Endothelial cell (in vitro differentiated cells): ENCODE data around the gene NGB. TPM values are rescaled to one million over a fixed set of nuclear protein-coding genes. Genes with fewer than 3 reads are reported as not detected.

Experiments used
- DNase-seq: peaks from one replicate; pipeline ENCODE4 v3.0.0; 2021; ENCODE audit warnings: low spot score
- H3K27ac Mint-ChIP-seq: one replicate; pipeline ENCODE4 v1.8.0; 2021; ENCODE audit warnings: mixed read lengths, inconsistent platforms; ENCODE audit not compliant: unreplicated experiment
- H3K27me3 Mint-ChIP-seq: one replicate; pipeline ENCODE4 v1.8.0; 2021; ENCODE audit warnings: mild to moderate bottlenecking, moderate library complexity, mixed read lengths, inconsistent platforms; ENCODE audit not compliant: unreplicated experiment
- H3K36me3 Mint-ChIP-seq: one replicate; pipeline ENCODE4 v1.8.0; 2021; ENCODE audit warnings: mild to moderate bottlenecking, low read depth, mixed read lengths, inconsistent platforms; ENCODE audit not compliant: unreplicated experiment
- H3K4me1 Mint-ChIP-seq: one replicate; pipeline ENCODE4 v1.8.0; 2021; ENCODE audit warnings: mild to moderate bottlenecking, mixed read lengths, inconsistent platforms; ENCODE audit not compliant: unreplicated experiment
- H3K4me3 Mint-ChIP-seq: one replicate; pipeline ENCODE4 v1.8.0; 2021; ENCODE audit warnings: mild to moderate bottlenecking, mixed read lengths, inconsistent platforms; ENCODE audit not compliant: unreplicated experiment
- H3K9me3 Mint-ChIP-seq: one replicate; pipeline ENCODE4 v1.8.0; 2021; ENCODE audit warnings: mixed read lengths, inconsistent platforms; ENCODE audit not compliant: unreplicated experiment
- total RNA-seq: library from RNA; stranded (reverse); fragmentation: NEBNext Ultra II Directional; extraction: Animal tissue kit (Norgen Biotek cat#: 25700); gene quantifications from one replicate; pipeline ENCODE4 v1.2.1, GENCODE V29; 2021; ENCODE audit not compliant: unreplicated experiment
- TF ChIP-seq, protein P1 (sequence below): fragments of 200-600 bp; sonication (generic); IDR thresholded peaks from one replicate; pipeline ENCODE4 v1.5.0; 2021; ENCODE audit warnings: antibody characterized with exemption; ENCODE audit not compliant: unreplicated experiment

The NGB gene
- total RNA-seq, 1 donor from 2014 or later, result not detected

- Mint-ChIP-seq H3K4me1 (no peaks in the 10 kb centered on the region), H3K36me3 (no peaks in the 10 kb centered on the region), H3K4me3 (no peak overlapping the region), H3K9me3 (no peaks in the 10 kb centered on the region), H3K27ac (no peak overlapping the region), H3K27me3 (peaks cover 6% of the 10 kb centered on the region)
- DNase-seq, result no peak
- TF ChIP-seq, protein P1, sequence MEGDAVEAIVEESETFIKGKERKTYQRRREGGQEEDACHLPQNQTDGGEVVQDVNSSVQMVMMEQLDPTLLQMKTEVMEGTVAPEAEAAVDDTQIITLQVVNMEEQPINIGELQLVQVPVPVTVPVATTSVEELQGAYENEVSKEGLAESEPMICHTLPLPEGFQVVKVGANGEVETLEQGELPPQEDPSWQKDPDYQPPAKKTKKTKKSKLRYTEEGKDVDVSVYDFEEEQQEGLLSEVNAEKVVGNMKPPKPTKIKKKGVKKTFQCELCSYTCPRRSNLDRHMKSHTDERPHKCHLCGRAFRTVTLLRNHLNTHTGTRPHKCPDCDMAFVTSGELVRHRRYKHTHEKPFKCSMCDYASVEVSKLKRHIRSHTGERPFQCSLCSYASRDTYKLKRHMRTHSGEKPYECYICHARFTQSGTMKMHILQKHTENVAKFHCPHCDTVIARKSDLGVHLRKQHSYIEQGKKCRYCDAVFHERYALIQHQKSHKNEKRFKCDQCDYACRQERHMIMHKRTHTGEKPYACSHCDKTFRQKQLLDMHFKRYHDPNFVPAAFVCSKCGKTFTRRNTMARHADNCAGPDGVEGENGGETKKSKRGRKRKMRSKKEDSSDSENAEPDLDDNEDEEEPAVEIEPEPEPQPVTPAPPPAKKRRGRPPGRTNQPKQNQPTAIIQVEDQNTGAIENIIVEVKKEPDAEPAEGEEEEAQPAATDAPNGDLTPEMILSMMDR, result no peak
Measured at GRCh38 chr14:77240336-77240915, 30.6 kb downstream of the NGB start.

GRCh38 chr14:77239412-77239811 is 31.6 kb downstream of the NGB start:
- no peak overlapping the region for H3K27ac Mint-ChIP-seq
- H3K36me3 Mint-ChIP-seq, result no peaks in the 10 kb centered on the region
- H3K4me3 Mint-ChIP-seq, result no peak overlapping the region
- no peaks in the 10 kb centered on the region for H3K4me1 Mint-ChIP-seq
- TF ChIP-seq, protein P1, result no peak
- no peaks in the 10 kb centered on the region for H3K9me3 Mint-ChIP-seq
- DNase-seq, result no peak
- H3K27me3 Mint-ChIP-seq, result peaks cover 6% of the 10 kb centered on the region

GRCh38 chr14:77238996-77239395 is 32.0 kb downstream of the NGB start:
- no peaks in the 10 kb centered on the region for H3K4me1 Mint-ChIP-seq
- no peak overlapping the region for H3K27ac Mint-ChIP-seq
- no peaks in the 10 kb centered on the region for H3K36me3 Mint-ChIP-seq
- DNase-seq, result no peak
- TF ChIP-seq, protein P1, result no peak
- no peaks in the 10 kb centered on the region for H3K9me3 Mint-ChIP-seq
- H3K27me3 Mint-ChIP-seq, result peaks cover 6% of the 10 kb centered on the region
- no peak overlapping the region for H3K4me3 Mint-ChIP-seq

- TF ChIP-seq, protein P1, result no peak
- Mint-ChIP-seq H3K27ac (no peak overlapping the region), H3K27me3 (peaks cover 6% of the 10 kb centered on the region), H3K4me3 (no peak overlapping the region), H3K36me3 (no peaks in the 10 kb centered on the region), H3K9me3 (no peaks in the 10 kb centered on the region), H3K4me1 (no peaks in the 10 kb centered on the region)
- no peak for DNase-seq
Measured at GRCh38 chr14:77238356-77238755, 32.6 kb downstream of the NGB start.

DNA sequence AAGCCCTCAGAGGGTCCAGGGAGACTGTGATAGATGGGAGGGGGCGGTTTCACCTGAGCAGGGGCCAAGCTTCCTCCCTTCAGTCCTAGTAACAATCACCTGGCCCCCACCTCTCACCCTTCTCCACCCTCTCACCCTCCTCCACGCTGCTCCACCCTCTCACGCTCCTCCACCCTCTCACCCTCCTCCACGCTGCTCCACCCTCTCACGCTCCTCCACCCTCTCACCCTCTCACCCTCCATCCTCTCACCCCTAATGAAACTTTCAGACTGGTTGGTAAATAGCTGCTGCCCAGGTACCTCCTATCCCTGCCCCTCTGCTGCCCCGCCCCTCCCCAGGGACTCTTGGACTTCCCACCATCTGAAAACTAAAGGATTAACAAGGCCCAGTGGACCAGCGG is 34.2 kb downstream of the NGB start:
- H3K4me1 Mint-ChIP-seq, result no peaks in the 10 kb centered on the region
- no peak overlapping the region for H3K27ac Mint-ChIP-seq
- peaks cover 4% of the 10 kb centered on the region for H3K27me3 Mint-ChIP-seq
- no peaks in the 10 kb centered on the region for H3K9me3 Mint-ChIP-seq
- no peak for DNase-seq
- TF ChIP-seq, protein P1, result no peak
- no peaks in the 10 kb centered on the region for H3K36me3 Mint-ChIP-seq
- no peak overlapping the region for H3K4me3 Mint-ChIP-seq
